HepG2 (cell line): ENCODE results near the gene ENTPD1. TPM values are rescaled to one million over a fixed set of nuclear protein-coding genes. Genes with fewer than 3 reads are reported as not detected.

Source experiments
- ATAC-seq: fragments of 200-7000 bp; cut with Tn5 transposase; 3 replicates; pipeline ENCODE4 v1.9.1; 2020; ENCODE audit warnings: mild to moderate bottlenecking, moderate library complexity
- BruUV-seq: library from RNA; stranded (reverse); fragments of 400-500 nt; replicated peaks from 2 replicates; lab custom pipeline; 2021; lab: Mats Ljungman, UMichigan
- CTCF ChIA-PET: fragments of 300-600 bp; formaldehyde crosslinking; extraction: SDS; loops from one replicate; lab custom pipeline; 2021; ENCODE audit warnings: low total read pairs, inconsistent platforms, low intra/inter-chr PET ratio; lab: Yijun Ruan, JAX
- POLR2A ChIA-PET: fragments of 350-600 bp; sonication (Branson Sonifier 250); formaldehyde crosslinking; loops from one replicate; lab custom pipeline; 2020; ENCODE audit warnings: antibody characterized with exemption, inconsistent platforms; lab: Yijun Ruan, JAX
- DNase-seq: peaks from one replicate; pipeline ENCODE4 v3.0.0-alpha.2; 2015; ENCODE audit warnings: low spot score
- FAIRE-seq: peaks from 3 replicates; lab custom pipeline; 2011; peaks lifted over from hg19 to GRCh38; lab: Jason Lieb, UNC
- H2AFZ ChIP-seq: one replicate; pipeline ENCODE4 v1.6.1; 2011; ENCODE audit warnings: low read length, inconsistent platforms
- H3K27ac ChIP-seq: fragments of 300-600 bp; 3 replicates; pipeline ENCODE4 v1.8.0; 2011; ENCODE audit warnings: mixed run types, mild to moderate bottlenecking, mixed read lengths, low read length, inconsistent platforms; ENCODE audit not compliant: insufficient read depth; ENCODE audit errors: extremely low read length
- H3K27me3 ChIP-seq, 2 experiments: fragments of 200-600 bp in 1 of 2; 2 replicates in 1 of 2; 3 replicates in 1 of 2; pipeline versions ENCODE4 v1.6.0 to v1.8.0; 2011; ENCODE audit warnings: low read length in 2 of 2, mild to moderate bottlenecking in 2 of 2, moderate library complexity in 2 of 2, inconsistent platforms in 1 of 2; ENCODE audit not compliant: insufficient read depth in 2 of 2, control insufficient read depth in 1 of 2
- H3K36me3 ChIP-seq, 2 experiments: fragments of 200-600 bp in 1 of 2; replicated peaks in 1 of 2; 2 replicates in 1 of 2; 3 replicates in 1 of 2; pipeline versions ENCODE4 v1.5.1 to v1.8.0; 2011; ENCODE audit warnings: low read length in 2 of 2, inconsistent platforms in 1 of 2; ENCODE audit not compliant: insufficient read depth in 2 of 2, control insufficient read depth in 1 of 2
- H3K4me1 ChIP-seq: 2 replicates; pipeline ENCODE4 v1.5.1; 2012; ENCODE audit warnings: low read length, inconsistent platforms; ENCODE audit not compliant: insufficient read depth
- H3K4me2 ChIP-seq: 2 replicates; pipeline ENCODE4 v1.6.0; 2011; ENCODE audit warnings: low read depth, low read length, inconsistent platforms
- H3K4me3 ChIP-seq, 3 experiments: fragments of 200-600 bp in 1 of 3; sonication (generic), shearing (Covaris generic) in 1 of 3; replicated peaks in 1 of 3; 2 replicates each; pipeline ENCODE4 v1.5.1; 2011 to 2016; ENCODE audit warnings: low read length in 3 of 3, inconsistent platforms in 2 of 3, low read depth in 2 of 3, mild to moderate bottlenecking in 2 of 3, control low read depth in 1 of 3, mixed read lengths in 1 of 3; ENCODE audit not compliant: insufficient read depth in 1 of 3
- H3K79me2 ChIP-seq: one replicate; pipeline ENCODE4 v1.6.1; 2011; ENCODE audit warnings: low read length, inconsistent platforms; ENCODE audit not compliant: insufficient read depth
- H3K9ac ChIP-seq: 2 replicates; pipeline ENCODE4 v1.6.0; 2011; ENCODE audit warnings: mild to moderate bottlenecking, low read depth, low read length, inconsistent platforms; ENCODE audit not compliant: insufficient read depth
- H3K9me3 ChIP-seq: 2 replicates; pipeline ENCODE4 v1.5.1; 2012; ENCODE audit warnings: mild to moderate bottlenecking, low read length
- H4K20me1 ChIP-seq: 2 replicates; pipeline ENCODE4 v1.6.0; 2011; ENCODE audit warnings: inconsistent platforms, mild to moderate bottlenecking, low read length, moderate library complexity; ENCODE audit not compliant: insufficient read depth
- HCFC1 ChIP-seq: fragments of 150-350 bp; IDR thresholded peaks from 2 replicates; pipeline ENCODE4 v1.6.1; 2014; ENCODE audit warnings: low read depth, low read length
- PAF1 ChIP-seq: IDR thresholded peaks from 2 replicates; pipeline ENCODE4 v1.6.1; 2016; ENCODE audit warnings: missing genetic modification reagents, missing compliant biosample characterization
- RBM39 ChIP-seq: fragments of 200-400 bp; formaldehyde crosslinking; IDR thresholded peaks from one replicate; pipeline ENCODE4 v1.6.1; 2018; ENCODE audit warnings: antibody characterized with exemption, mild to moderate bottlenecking, low read depth, low read length; ENCODE audit not compliant: poor library complexity, severe bottlenecking
- SMAD3 ChIP-seq: sonication (generic); formaldehyde crosslinking; IDR thresholded peaks from 2 replicates; pipeline ENCODE4 v1.4.0; 2020; ENCODE audit warnings: missing genetic modification reagents
- SRSF9 ChIP-seq: fragments of 200-400 bp; formaldehyde crosslinking; IDR thresholded peaks from 2 replicates; pipeline ENCODE4 v1.6.1; 2018; ENCODE audit warnings: borderline replicate concordance, mild to moderate bottlenecking, low read depth, low read length; ENCODE audit not compliant: insufficient read depth, poor library complexity, severe bottlenecking
- TP53 ChIP-seq: sonication (generic); formaldehyde crosslinking; conservative IDR thresholded peaks from 2 replicates; pipeline ENCODE4 v1.4.0; 2020; ENCODE audit warnings: missing genetic modification reagents
- ZFP37 ChIP-seq: sonication (generic); formaldehyde crosslinking; IDR thresholded peaks from 2 replicates; pipeline ENCODE4 v1.4.0; 2020; ENCODE audit warnings: missing genetic modification reagents, borderline replicate concordance
- ZFP82 ChIP-seq: sonication (generic); formaldehyde crosslinking; IDR thresholded peaks from 2 replicates; pipeline ENCODE4 v1.5.1; 2020; ENCODE audit warnings: mild to moderate bottlenecking, missing genetic modification reagents, borderline replicate concordance
- ZNF704 ChIP-seq: sonication (generic); formaldehyde crosslinking; IDR thresholded peaks from 2 replicates; pipeline ENCODE4 v1.8.1; 2023; ENCODE audit warnings: mild to moderate bottlenecking, inconsistent platforms, moderate library complexity, missing genetic modification reagents, borderline replicate concordance
- WGBS: methylation state at CpG from one replicate; pipeline ENCODE4 v1.1.6; 2017; ENCODE audit warnings: low lambda C conversion rate; 5-methylcytosine and 5-hydroxymethylcytosine counted together
- in situ Hi-C: cut with HindIII; loops from 2 replicates; pipeline ENCODE4 v1.10.0; 2017; ENCODE audit warnings: low pct_unique_long_range_greater_than_20kb; ENCODE audit not compliant: extremely low pct_ligation_motif_present
- intact Hi-C: fragments of 100-400 bp; cut with micrococcal nuclease; formaldehyde crosslinking; loops from one replicate; pipeline ENCODE4 v1.10.0; 2022; ENCODE audit not compliant: unreplicated experiment
- polyA plus RNA-seq, 8 experiments: library from polyadenylated mRNA; depleted of rRNA in 3 of 8; stranded (reverse) in 7 of 8; unstranded in 1 of 8; fragments of >200 nt; fragmentation: Illumina TruSeq in 4 of 8; extraction: Trizol in 4 of 8; gene quantifications; 2 replicates each; pipeline versions ENCODE4 v1.2.1 to v1.2.3, GENCODE V29; 2011 to 2016; ENCODE audit warnings: low read depth in 4 of 8, missing spikeins in 1 of 8, mixed read lengths in 1 of 8; ENCODE audit not compliant: insufficient read depth in 1 of 8
- total RNA-seq, 5 experiments: library from RNA; depleted of rRNA; stranded (reverse); fragments of >200 nt; fragmentation: Illumina TruSeq; extraction: Trizol; gene quantifications; 2 replicates each; pipeline ENCODE4 v1.2.3, GENCODE V29; 2016; ENCODE audit warnings: low read depth in 1 of 5

Gene ENTPD1
- total and polyA plus RNA-seq, 2 of the 13 experiments (the other 11 are each of a cell fraction or from before 2014, with no cell fraction given) = 0.07 TPM

- in situ Hi-C loops = no loop called here
- H3K4me2 ChIP-seq = no peak overlapping the region
- no peaks in the 10 kb centered on the region for H4K20me1 ChIP-seq
- no peak for FAIRE-seq
- no peaks in the 10 kb centered on the region for H3K36me3 ChIP-seq
- no peak overlapping the region for H3K9ac ChIP-seq
- 16% methylated on average over 3 of the region's 3 CpGs for whole genome bisulfite sequencing
- intact Hi-C loops = no loop called here
- POLR2A ChIA-PET = no interaction called here
- CTCF ChIA-PET = no interaction called here
- no peak overlapping the region for H2AFZ ChIP-seq
- no peaks in the 10 kb centered on the region for H3K4me1 ChIP-seq
- no peaks in the 10 kb centered on the region for H3K79me2 ChIP-seq
- H3K4me3 ChIP-seq = no peak overlapping the region
- no TSS peak for BruUV-seq
- no peak for ATAC-seq
- peaks cover 0 to 8% of the 10 kb centered on the region in 2 experiments; a peak in 4 of 5 replicates for H3K27me3 ChIP-seq
- DNase-seq = no peak
- no peaks in the 10 kb centered on the region for H3K9me3 ChIP-seq
- TF ChIP-seq HCFC1 (no peak), PAF1 (CRISPR knock-in tag) (no peak), SMAD3 (CRISPR knock-in tag) (no peak), SRSF9 (no peak), TP53 (no peak), ZFP82 (CRISPR knock-in tag) (no peak), ZNF704 (CRISPR knock-in tag) (no peak), ZFP37 (CRISPR knock-in tag) (no peak), RBM39 (no peak)
- H3K27ac ChIP-seq = no peak overlapping the region
Observed at GRCh38 chr10:95783741-95784140, 27.8 kb downstream of the ENTPD1 start.
